ACHN (cell line): Measurements from ENCODE around the gene SLC25A34.

Experiments
- DNase-seq: peaks from one replicate; pipeline ENCODE4 v3.0.0-alpha.2; 2015
- in situ Hi-C: cut with HindIII; loops from 2 replicates; pipeline ENCODE4 v1.10.0; 2017; ENCODE audit warnings: low sequenced_read_pairs, low pct_ligation_motif_present, low pct_unique_long_range_greater_than_20kb

The SLC25A34 gene

GRCh38 chr1:15708486-15709137 lies 27.4 kb upstream of the SLC25A34 start:
- no peak for DNase-seq

GRCh38 chr1:15709226-15709625 lies 26.8 kb upstream of the SLC25A34 start:
- in situ Hi-C loops: no loop called here
- no peak for DNase-seq

More at GRCh38 chr1:15708486-15709137, 27.4 kb upstream of the SLC25A34 start:
- in situ Hi-C loops: no loop called here

- DNase-seq: no peak
- in situ Hi-C loops: no loop called here
These were observed 23.9 kb upstream of the SLC25A34 start for GRCh38 chr1:15712168-15712567.

GRCh38 chr1:15714406-15715136 lies 21.5 kb upstream of the SLC25A34 start:
- in situ Hi-C loops: no loop called here
- no peak for DNase-seq

- no peak for DNase-seq
- in situ Hi-C loops: no loop called here
These were observed 18.5 kb upstream of the SLC25A34 start for GRCh38 chr1:15717418-15718125.

GRCh38 chr1:15718199-15718601 lies 17.9 kb upstream of the SLC25A34 start:
- DNase-seq: no peak
- in situ Hi-C loops: no loop called here

- no peak for DNase-seq
- in situ Hi-C loops: no loop called here
These were observed 16.5 kb upstream of the SLC25A34 start for GRCh38 chr1:15719381-15720120.

- in situ Hi-C loops: no loop called here
- DNase-seq: no peak
These were observed 15.2 kb upstream of the SLC25A34 start for GRCh38 chr1:15720861-15721260.

GRCh38 chr1:15722411-15722810 lies 13.6 kb upstream of the SLC25A34 start:
- DNase-seq: no peak
- in situ Hi-C loops: no loop called here

- DNase-seq: no peak
- in situ Hi-C loops: no loop called here
These were observed 13.1 kb upstream of the SLC25A34 start for GRCh38 chr1:15722836-15723532.

GRCh38 chr1:15723631-15724246 lies 12.3 kb upstream of the SLC25A34 start:
- in situ Hi-C loops: no loop called here
- DNase-seq: no peak

- DNase-seq: no peak
- in situ Hi-C loops: no loop called here
These were observed 10.8 kb upstream of the SLC25A34 start for GRCh38 chr1:15724949-15725880.

- no peak for DNase-seq
- in situ Hi-C loops: no loop called here
These were observed 9.6 kb upstream of the SLC25A34 start for GRCh38 chr1:15726508-15726907.

- in situ Hi-C loops: no loop called here
- no peak for DNase-seq
These were observed 9.0 kb upstream of the SLC25A34 start for GRCh38 chr1:15727021-15727420.

GRCh38 chr1:15727424-15727823 lies 8.6 kb upstream of the SLC25A34 start:
- in situ Hi-C loops: no loop called here
- no peak for DNase-seq

- in situ Hi-C loops: no loop called here
- DNase-seq: no peak
These were observed 8.1 kb upstream of the SLC25A34 start for GRCh38 chr1:15727866-15728534.
